CD4-positive, alpha-beta T cell (primary cell): ENCODE measurements around the gene JUP. TPM values are rescaled to one million over a fixed set of nuclear protein-coding genes. Genes with fewer than 3 reads are reported as not detected.

ENCODE experiments used
- ATAC-seq: fragments of 200-7000 bp; cut with Tn5 transposase; one replicate; pipeline ENCODE4 v1.10.0; 2022; ENCODE audit warnings: mild to moderate bottlenecking; ENCODE audit not compliant: poor library complexity
- CTCF ChIA-PET: fragments of 350-600 bp; sonication (Branson Sonifier 250); formaldehyde crosslinking; loops from one replicate; lab custom pipeline; 2021; ENCODE audit warnings: antibody characterized with exemption, inconsistent platforms; lab: Charles Lee
- POLR2A ChIA-PET: fragments of 350-600 bp; sonication (Branson Sonifier 250); formaldehyde crosslinking; loops from one replicate; lab custom pipeline; 2021; ENCODE audit warnings: antibody characterized with exemption, inconsistent platforms; lab: Charles Lee
- DNase-seq, 14 experiments: peaks; one replicate each; pipeline ENCODE4 v3.0.0-alpha.2; 2013 to 2020; ENCODE audit warnings: mixed read lengths in 2 of 14
- H3K27ac ChIP-seq, 2 donors: one replicate each; pipeline versions ENCODE4 v1.5.1 to v1.7.0; 2013; ENCODE audit warnings: low read length in 2 of 2, low read depth in 1 of 2, mild to moderate bottlenecking in 1 of 2
- H3K27me3 ChIP-seq, 2 experiments: 1 replicate in 1 of 2; 2 replicates in 1 of 2; pipeline versions ENCODE4 v1.6.1 to v1.7.0; 2013; ENCODE audit warnings: low read length in 2 of 2, control low read depth in 1 of 2, mild to moderate bottlenecking in 1 of 2, moderate library complexity in 1 of 2; ENCODE audit not compliant: insufficient read depth in 2 of 2, control insufficient read depth in 1 of 2
- H3K36me3 ChIP-seq: one replicate; pipeline ENCODE4 v1.6.1; 2013; ENCODE audit warnings: low read length, control low read depth; ENCODE audit not compliant: insufficient read depth
- H3K4me1 ChIP-seq: one replicate; pipeline ENCODE4 v1.6.1; 2013; ENCODE audit warnings: low read length, control low read depth; ENCODE audit not compliant: insufficient read depth
- H3K4me3 ChIP-seq: one replicate; pipeline ENCODE4 v1.5.1; 2013; ENCODE audit warnings: mild to moderate bottlenecking, low read length, moderate library complexity
- H3K9me3 ChIP-seq, 2 experiments: 1 replicate in 1 of 2; 2 replicates in 1 of 2; pipeline versions ENCODE4 v1.6.1 to v1.7.0; 2013; ENCODE audit warnings: low read length in 2 of 2, mild to moderate bottlenecking in 2 of 2, control low read depth in 1 of 2, moderate library complexity in 1 of 2; ENCODE audit not compliant: control insufficient read depth in 1 of 2, insufficient read depth in 1 of 2
- H3K27ac Mint-ChIP-seq: one replicate; pipeline ENCODE4 v1.8.0; 2020; ENCODE audit warnings: mixed read lengths
- H3K27me3 Mint-ChIP-seq: one replicate; pipeline ENCODE4 v1.8.0; 2021; ENCODE audit warnings: mixed read lengths
- H3K36me3 Mint-ChIP-seq: one replicate; pipeline ENCODE4 v1.8.0; 2021; ENCODE audit warnings: low read depth, mixed read lengths
- H3K4me1 Mint-ChIP-seq: one replicate; pipeline ENCODE4 v1.8.0; 2021; ENCODE audit warnings: low read depth, mixed read lengths
- H3K4me3 Mint-ChIP-seq: one replicate; pipeline ENCODE4 v1.8.0; 2020; ENCODE audit warnings: mild to moderate bottlenecking, mixed read lengths
- H3K9me3 Mint-ChIP-seq: one replicate; pipeline ENCODE4 v1.8.0; 2020; ENCODE audit warnings: mixed read lengths
- intact Hi-C, 2 experiments: fragments of 100-400 bp; cut with DNase I in 1 of 2; cut with micrococcal nuclease in 1 of 2; formaldehyde crosslinking; loops; one replicate each; pipeline versions ENCODE4 v1.15.1 to v1.9.0; 2023 to 2025; cut with DNase I, micrococcal nuclease
- total RNA-seq, 174 experiments: library from RNA in 2 of 174; stranded (reverse) in 2 of 174; gene quantifications; one replicate each; pipeline ENCODE4 v1.2.3 and lab custom pipeline; 2021 to 2026
- TF ChIP-seq, protein P1 (sequence below): fragments of 200-600 bp; IDR thresholded peaks from one replicate; pipeline ENCODE4 v1.8.0; 2022; ENCODE audit warnings: antibody characterized with exemption, mild to moderate bottlenecking

JUP gene
- total RNA-seq, 2 experiments from 2014 or later, result 0.88 to 1.1 TPM

DNA sequence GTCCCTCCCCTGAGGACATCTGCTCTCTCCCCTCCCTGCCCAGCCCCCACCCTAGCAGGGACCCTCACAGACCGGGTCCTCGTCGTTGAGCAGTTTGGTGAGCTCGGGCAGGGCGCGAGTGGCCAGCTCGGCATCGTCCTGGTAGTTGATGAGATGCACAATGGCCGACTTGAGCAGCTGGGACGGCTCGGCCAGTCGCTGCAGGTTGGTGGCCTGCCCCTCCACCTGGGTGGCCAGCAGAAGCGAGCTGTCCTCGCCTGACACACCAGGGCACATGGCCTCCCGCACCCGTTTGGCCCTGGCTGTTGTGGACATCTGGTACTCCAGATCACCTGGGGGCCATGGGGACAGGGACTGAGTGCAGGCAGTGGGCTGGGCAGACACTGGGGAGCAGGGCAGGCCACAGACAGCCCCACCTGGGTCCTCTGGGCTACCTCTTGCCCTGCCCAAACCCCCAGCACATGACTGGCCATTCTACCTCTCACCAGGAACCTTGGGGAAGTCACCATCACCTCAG lies 17.1 kb downstream of the JUP start:
- H3K27me3 Mint-ChIP-seq, result no peaks in the 10 kb centered on the region
- no peak overlapping the region for H3K4me3 ChIP-seq
- TF ChIP-seq, protein P1, sequence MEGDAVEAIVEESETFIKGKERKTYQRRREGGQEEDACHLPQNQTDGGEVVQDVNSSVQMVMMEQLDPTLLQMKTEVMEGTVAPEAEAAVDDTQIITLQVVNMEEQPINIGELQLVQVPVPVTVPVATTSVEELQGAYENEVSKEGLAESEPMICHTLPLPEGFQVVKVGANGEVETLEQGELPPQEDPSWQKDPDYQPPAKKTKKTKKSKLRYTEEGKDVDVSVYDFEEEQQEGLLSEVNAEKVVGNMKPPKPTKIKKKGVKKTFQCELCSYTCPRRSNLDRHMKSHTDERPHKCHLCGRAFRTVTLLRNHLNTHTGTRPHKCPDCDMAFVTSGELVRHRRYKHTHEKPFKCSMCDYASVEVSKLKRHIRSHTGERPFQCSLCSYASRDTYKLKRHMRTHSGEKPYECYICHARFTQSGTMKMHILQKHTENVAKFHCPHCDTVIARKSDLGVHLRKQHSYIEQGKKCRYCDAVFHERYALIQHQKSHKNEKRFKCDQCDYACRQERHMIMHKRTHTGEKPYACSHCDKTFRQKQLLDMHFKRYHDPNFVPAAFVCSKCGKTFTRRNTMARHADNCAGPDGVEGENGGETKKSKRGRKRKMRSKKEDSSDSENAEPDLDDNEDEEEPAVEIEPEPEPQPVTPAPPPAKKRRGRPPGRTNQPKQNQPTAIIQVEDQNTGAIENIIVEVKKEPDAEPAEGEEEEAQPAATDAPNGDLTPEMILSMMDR, result no peak
- no peak overlapping the region for H3K27ac Mint-ChIP-seq
- ChIA-PET POLR2A (no interaction called here), CTCF (no interaction called here)
- H3K4me3 Mint-ChIP-seq, result no peak overlapping the region
- H3K4me1 ChIP-seq, result no peaks in the 10 kb centered on the region
- H3K36me3 ChIP-seq, result no peaks in the 10 kb centered on the region
- intact Hi-C loops, result no loop called here
- DNase-seq (no peak), ATAC-seq (no peak)
- no peaks in the 10 kb centered on the region for H3K9me3 Mint-ChIP-seq
- H3K27ac ChIP-seq, result no peak overlapping the region
- no peaks in the 10 kb centered on the region for H3K4me1 Mint-ChIP-seq
- no peaks in the 10 kb centered on the region for H3K9me3 ChIP-seq
- no peaks in the 10 kb centered on the region for H3K36me3 Mint-ChIP-seq
- H3K27me3 ChIP-seq, result no peaks in the 10 kb centered on the region

DNA sequence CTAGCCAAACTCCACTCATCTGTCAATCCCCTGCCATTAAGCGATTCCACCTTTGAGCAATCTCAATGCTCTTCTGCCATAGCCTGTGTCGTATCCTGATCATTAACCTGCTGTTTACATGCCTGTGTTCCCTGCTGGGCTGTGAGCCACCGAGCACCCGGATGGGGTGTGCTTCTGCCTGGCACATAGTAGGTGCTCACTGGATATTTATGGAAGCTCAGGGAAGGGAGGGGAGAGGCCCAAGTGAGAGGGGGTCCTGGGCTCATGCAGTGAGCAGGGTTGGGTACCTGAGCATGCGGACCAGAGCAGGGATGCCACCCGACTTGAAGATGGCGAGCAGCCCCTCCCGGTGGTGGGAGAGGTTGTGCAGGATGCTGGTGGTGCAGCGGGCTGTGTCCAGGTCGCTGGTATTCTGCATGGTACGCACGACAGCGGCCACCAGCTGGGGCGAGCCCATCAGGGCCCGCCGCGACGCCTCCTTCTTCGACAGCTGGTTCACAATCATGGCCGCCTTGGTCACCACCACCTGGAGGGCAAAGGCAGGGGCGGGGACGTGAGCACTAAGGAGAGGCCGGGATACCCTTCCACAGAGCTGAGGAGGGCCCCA lies 17.7 kb downstream of the JUP start:
- intact Hi-C loops, result no loop called here
- Histone ChIP-seq H3K9me3 (no peaks in the 10 kb centered on the region), H3K36me3 (no peaks in the 10 kb centered on the region), H3K4me3 (no peak overlapping the region), H3K4me1 (no peaks in the 10 kb centered on the region), H3K27ac (no peak overlapping the region), H3K27me3 (no peaks in the 10 kb centered on the region)
- no peaks in the 10 kb centered on the region for H3K9me3 Mint-ChIP-seq
- no peak overlapping the region for H3K4me3 Mint-ChIP-seq
- POLR2A ChIA-PET, result no interaction called here
- H3K36me3 Mint-ChIP-seq, result no peaks in the 10 kb centered on the region
- CTCF ChIA-PET, result no interaction called here
- TF ChIP-seq, protein P1, result no peak
- ATAC-seq (no peak), DNase-seq (no peak)
- no peaks in the 10 kb centered on the region for H3K27me3 Mint-ChIP-seq
- H3K4me1 Mint-ChIP-seq, result no peaks in the 10 kb centered on the region
- no peak overlapping the region for H3K27ac Mint-ChIP-seq

DNA sequence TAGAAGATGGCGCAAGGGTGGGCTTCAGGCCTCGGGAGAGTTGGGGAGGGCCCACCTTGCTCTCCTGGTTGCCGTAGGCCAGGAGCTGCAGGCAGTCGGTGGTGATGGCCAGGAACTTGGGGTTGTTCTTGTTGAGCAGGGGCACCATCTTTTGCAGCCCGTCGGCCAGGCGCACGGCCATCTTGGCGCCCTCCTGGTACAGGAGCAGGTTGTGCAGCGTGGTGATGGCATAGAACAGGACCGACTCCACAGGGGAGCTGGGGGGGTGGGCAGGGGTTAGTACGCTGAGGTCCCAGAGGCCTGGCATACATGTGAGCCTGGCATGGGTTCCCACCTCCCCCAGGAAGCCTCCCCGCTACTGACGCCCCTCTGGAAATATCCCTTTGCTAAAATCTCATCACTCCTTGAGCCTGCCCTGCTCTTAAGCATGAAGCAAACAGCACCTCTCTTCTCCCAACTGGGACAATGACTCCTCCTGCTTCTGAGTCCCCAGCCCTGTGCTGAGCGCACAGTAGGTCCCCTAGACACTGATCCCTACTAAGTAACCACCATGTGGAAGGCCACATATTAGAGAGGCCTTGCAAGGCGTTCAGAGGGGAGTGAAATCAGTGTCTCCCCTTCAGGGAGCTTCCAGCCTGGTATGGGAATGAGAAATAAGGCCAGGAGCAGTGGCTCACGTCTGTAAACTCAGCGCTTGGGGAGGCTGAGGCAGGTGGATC lies 19.0 kb downstream of the JUP start:
- Mint-ChIP-seq H3K4me3 (no peak overlapping the region), H3K4me1 (no peaks in the 10 kb centered on the region), H3K27ac (no peak overlapping the region), H3K36me3 (no peaks in the 10 kb centered on the region), H3K27me3 (no peaks in the 10 kb centered on the region), H3K9me3 (no peaks in the 10 kb centered on the region)
- Histone ChIP-seq H3K36me3 (no peaks in the 10 kb centered on the region), H3K27ac (no peak overlapping the region), H3K27me3 (no peaks in the 10 kb centered on the region), H3K4me1 (no peaks in the 10 kb centered on the region), H3K9me3 (no peaks in the 10 kb centered on the region), H3K4me3 (no peak overlapping the region)
- POLR2A ChIA-PET, result no interaction called here
- TF ChIP-seq, protein P1, result no peak
- intact Hi-C loops, result no loop called here
- ATAC-seq, result no peak
- CTCF ChIA-PET, result interaction anchor here (0.7 kb wide), 1 partner anchor 1357 kb away, joined by 3 read pairs; no protein-coding TSS in a partner anchor
- no peak for DNase-seq
